ENCODE measurements around the gene LRWD1.

Gene LRWD1

DNA sequence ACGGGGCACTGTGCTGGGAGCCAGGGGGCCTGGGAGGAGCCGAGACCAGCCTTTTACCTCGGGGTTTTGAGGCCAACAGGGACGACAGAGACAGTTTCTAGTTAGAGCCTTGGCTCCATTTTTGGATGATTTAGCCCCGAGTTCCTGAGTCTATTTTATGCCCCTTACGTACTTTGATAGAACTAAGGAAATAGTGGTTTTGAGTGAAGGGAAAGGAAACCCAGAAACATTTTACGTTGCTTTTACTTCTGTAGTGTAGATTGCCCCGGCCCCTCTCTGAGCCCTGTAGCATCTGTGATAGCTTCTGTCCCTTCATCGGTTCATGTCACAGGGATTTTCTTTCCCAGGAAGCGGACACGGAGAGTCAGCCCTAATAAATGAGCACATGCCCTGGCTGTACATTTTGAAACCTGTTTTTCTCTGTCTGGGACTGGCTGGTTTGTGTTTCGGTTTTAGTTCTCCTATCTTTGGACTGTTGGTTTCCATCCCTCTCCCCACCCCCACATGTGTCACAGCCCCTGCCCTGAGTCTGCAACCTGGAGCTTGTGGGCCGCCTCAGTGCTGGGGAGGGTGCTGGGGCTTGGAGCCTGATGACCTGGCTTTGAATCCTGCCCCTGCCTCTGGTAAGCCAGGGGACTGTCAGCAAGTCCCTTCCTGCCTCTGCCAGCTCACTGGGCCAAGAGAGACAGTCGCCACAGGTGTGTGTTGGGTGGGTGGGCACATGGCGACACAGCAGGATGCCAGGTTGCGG lies 38.3 kb upstream of the LRWD1 start:
- peak; percentile 53 for ATAC-seq (ENCODE audit: insufficient read depth, low read depth)
- H3K36me3 ChIP-seq (ENCODE audit: insufficient read depth, low read length): peaks cover 46% of the 10 kb centered on the region
- H2AFZ ChIP-seq (ENCODE audit: low read depth, low read length): no peak overlapping the region
- no peak for TF ChIP-seq EZH2 (IDR thresholded peaks at IDR 0.05; ENCODE audit: borderline replicate concordance, low read depth, low read length, severe bottlenecking)
- TF ChIP-seq, protein P1, sequence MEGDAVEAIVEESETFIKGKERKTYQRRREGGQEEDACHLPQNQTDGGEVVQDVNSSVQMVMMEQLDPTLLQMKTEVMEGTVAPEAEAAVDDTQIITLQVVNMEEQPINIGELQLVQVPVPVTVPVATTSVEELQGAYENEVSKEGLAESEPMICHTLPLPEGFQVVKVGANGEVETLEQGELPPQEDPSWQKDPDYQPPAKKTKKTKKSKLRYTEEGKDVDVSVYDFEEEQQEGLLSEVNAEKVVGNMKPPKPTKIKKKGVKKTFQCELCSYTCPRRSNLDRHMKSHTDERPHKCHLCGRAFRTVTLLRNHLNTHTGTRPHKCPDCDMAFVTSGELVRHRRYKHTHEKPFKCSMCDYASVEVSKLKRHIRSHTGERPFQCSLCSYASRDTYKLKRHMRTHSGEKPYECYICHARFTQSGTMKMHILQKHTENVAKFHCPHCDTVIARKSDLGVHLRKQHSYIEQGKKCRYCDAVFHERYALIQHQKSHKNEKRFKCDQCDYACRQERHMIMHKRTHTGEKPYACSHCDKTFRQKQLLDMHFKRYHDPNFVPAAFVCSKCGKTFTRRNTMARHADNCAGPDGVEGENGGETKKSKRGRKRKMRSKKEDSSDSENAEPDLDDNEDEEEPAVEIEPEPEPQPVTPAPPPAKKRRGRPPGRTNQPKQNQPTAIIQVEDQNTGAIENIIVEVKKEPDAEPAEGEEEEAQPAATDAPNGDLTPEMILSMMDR (IDR thresholded peaks at IDR 0.05; ENCODE audit: borderline replicate concordance, extremely low read depth, low read length, poor library complexity, severe bottlenecking): no peak
- no peaks in the 10 kb centered on the region for H3K9me3 ChIP-seq (ENCODE audit: insufficient read depth, low read length, severe bottlenecking)
- H3K27ac ChIP-seq (ENCODE audit: low read length): no peak overlapping the region
- H4K20me1 ChIP-seq (ENCODE audit: insufficient read depth, low read length): peaks cover 10% of the 10 kb centered on the region; the same call in 1 of the 2 replicates
- no peak for DNase-seq
- H3K4me1 ChIP-seq (ENCODE audit: insufficient read depth, low read length): no peaks in the 10 kb centered on the region
- no peaks in the 10 kb centered on the region for H3K27me3 ChIP-seq (ENCODE audit: insufficient read depth, low read length, poor library complexity)
- H3K4me3 ChIP-seq (ENCODE audit: low read depth in 1 of 2, low read length in 2 of 2): no peak overlapping the region
- no peak overlapping the region for H3K9ac ChIP-seq (ENCODE audit: low read depth, low read length)
- no peak overlapping the region for H3K4me2 ChIP-seq (ENCODE audit: insufficient read depth, low read length)
- H3K79me2 ChIP-seq (ENCODE audit: insufficient read depth, low read length): no peaks in the 10 kb centered on the region; the same call in 1 of the 2 replicates

GRCh38 chr7:102427019-102427405 lies 37.8 kb upstream of the LRWD1 start:
- no peak for ATAC-seq (ENCODE audit: insufficient read depth, low read depth)
- Histone ChIP-seq H3K36me3 (ENCODE audit: insufficient read depth, low read length) (peaks cover 42% of the 10 kb centered on the region), H3K4me2 (ENCODE audit: insufficient read depth, low read length) (no peak overlapping the region), H2AFZ (ENCODE audit: low read depth, low read length) (no peak overlapping the region), H3K79me2 (ENCODE audit: insufficient read depth, low read length) (no peaks in the 10 kb centered on the region; the same call in 1 of the 2 replicates), H3K4me3 (ENCODE audit: low read depth in 1 of 2, low read length in 2 of 2) (no peak overlapping the region), H4K20me1 (ENCODE audit: insufficient read depth, low read length) (peaks cover 10% of the 10 kb centered on the region; the same call in 1 of the 2 replicates), H3K4me1 (ENCODE audit: insufficient read depth, low read length) (no peaks in the 10 kb centered on the region), H3K9ac (ENCODE audit: low read depth, low read length) (no peak overlapping the region), H3K27me3 (ENCODE audit: insufficient read depth, low read length, poor library complexity) (no peaks in the 10 kb centered on the region), H3K27ac (ENCODE audit: low read length) (no peak overlapping the region), H3K9me3 (ENCODE audit: insufficient read depth, low read length, severe bottlenecking) (no peaks in the 10 kb centered on the region)
- no peak for DNase-seq
- no peak for TF ChIP-seq EZH2 (IDR thresholded peaks at IDR 0.05; ENCODE audit: borderline replicate concordance, low read depth, low read length, severe bottlenecking)
- TF ChIP-seq, protein P1 (IDR thresholded peaks at IDR 0.05; ENCODE audit: borderline replicate concordance, extremely low read depth, low read length, poor library complexity, severe bottlenecking): no peak

DNA sequence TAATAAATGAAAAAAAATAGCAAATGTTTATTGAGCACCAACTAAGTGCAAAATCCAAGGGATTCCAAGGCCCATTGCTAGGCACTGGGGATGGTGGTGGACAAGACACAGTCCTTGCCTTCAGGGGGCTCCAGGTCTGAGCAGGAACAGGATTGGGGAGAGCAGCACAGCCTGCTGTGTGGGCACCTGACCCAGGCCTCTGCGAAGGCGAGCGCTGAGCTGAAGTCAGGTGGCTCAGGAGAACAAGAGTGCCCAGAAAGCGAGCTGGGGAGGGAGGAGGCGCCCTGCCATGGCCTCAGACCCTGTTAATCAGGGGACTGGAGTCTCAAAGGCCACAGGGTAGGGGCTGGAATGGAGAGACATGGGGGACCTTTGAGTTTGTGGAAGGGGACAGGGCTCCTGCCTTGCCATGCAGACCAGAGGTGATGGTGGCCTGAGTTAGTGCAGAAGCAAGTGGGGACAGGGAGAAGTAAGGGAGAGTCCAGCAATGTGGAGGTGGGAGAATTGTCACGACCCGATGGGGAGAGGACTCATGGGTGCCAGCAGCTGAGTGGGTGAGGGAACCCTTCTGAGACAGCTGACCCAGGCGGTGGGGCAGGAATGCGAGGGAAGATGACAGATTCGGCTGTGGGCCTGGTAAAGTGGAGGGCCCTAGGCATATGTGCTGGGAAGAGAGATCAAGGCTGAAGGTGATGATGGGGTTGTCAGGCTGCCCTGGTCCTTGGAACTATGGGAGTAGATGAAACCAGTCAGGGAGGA lies 35.5 kb upstream of the LRWD1 start:
- Histone ChIP-seq H3K27ac (ENCODE audit: low read length) (no peak overlapping the region), H2AFZ (ENCODE audit: low read depth, low read length) (no peak overlapping the region), H3K79me2 (ENCODE audit: insufficient read depth, low read length) (no peaks in the 10 kb centered on the region), H3K9ac (ENCODE audit: low read depth, low read length) (no peak overlapping the region), H3K27me3 (ENCODE audit: insufficient read depth, low read length, poor library complexity) (no peaks in the 10 kb centered on the region), H3K9me3 (ENCODE audit: insufficient read depth, low read length, severe bottlenecking) (no peaks in the 10 kb centered on the region), H4K20me1 (ENCODE audit: insufficient read depth, low read length) (peaks cover 4% of the 10 kb centered on the region; the same call in 1 of the 2 replicates), H3K36me3 (ENCODE audit: insufficient read depth, low read length) (peaks cover 34% of the 10 kb centered on the region), H3K4me2 (ENCODE audit: insufficient read depth, low read length) (no peak overlapping the region), H3K4me1 (ENCODE audit: insufficient read depth, low read length) (peaks cover 15% of the 10 kb centered on the region), H3K4me3 (ENCODE audit: low read depth in 1 of 2, low read length in 2 of 2) (no peak overlapping the region)
- TF ChIP-seq EZH2 (IDR thresholded peaks at IDR 0.05; ENCODE audit: borderline replicate concordance, low read depth, low read length, severe bottlenecking): no peak
- TF ChIP-seq, protein P1 (IDR thresholded peaks at IDR 0.05; ENCODE audit: borderline replicate concordance, extremely low read depth, low read length, poor library complexity, severe bottlenecking): no peak
- DNase-seq: no peak
- ATAC-seq (ENCODE audit: insufficient read depth, low read depth): no peak
